ENCODE data around the gene ADGRE2.
"Not testable (repeated sequence)": the region's sequence is repeated elsewhere in the genome, so short reads cannot be mapped to it uniquely, and the experiment has no call there.

Gene ADGRE2

GRCh38 chr19:14809272-14810057 lies 31.1 kb upstream of the ADGRE2 start:
- no peak for DNase-seq (ENCODE audit: low read depth)
- no peak overlapping the region for H3K4me3 ChIP-seq (ENCODE audit: low read depth, low read length)
- no peak for TF ChIP-seq CTCF (IDR thresholded peaks at IDR 0.05; ENCODE audit: low read depth, low read length, missing control alignments)
- in situ Hi-C loops (cut with HindIII; ENCODE audit: low sequenced_read_pairs): no loop called here

GRCh38 chr19:14804765-14805164 lies 26.4 kb upstream of the ADGRE2 start:
- H3K4me3 ChIP-seq (ENCODE audit: low read depth, low read length): no peak overlapping the region
- no peak for TF ChIP-seq CTCF (IDR thresholded peaks at IDR 0.05; ENCODE audit: low read depth, low read length, missing control alignments)
- in situ Hi-C loops (cut with HindIII; ENCODE audit: low sequenced_read_pairs): no loop called here
- DNase-seq (ENCODE audit: low read depth): no peak

GRCh38 chr19:14798760-14799159 lies 20.4 kb upstream of the ADGRE2 start:
- no peak for TF ChIP-seq CTCF (IDR thresholded peaks at IDR 0.05; ENCODE audit: low read depth, low read length, missing control alignments)
- DNase-seq (ENCODE audit: low read depth): no peak
- in situ Hi-C loops (cut with HindIII; ENCODE audit: low sequenced_read_pairs): no loop called here
- no peak overlapping the region for H3K4me3 ChIP-seq (ENCODE audit: low read depth, low read length)

GRCh38 chr19:14796021-14796420 lies 17.7 kb upstream of the ADGRE2 start:
- in situ Hi-C loops (cut with HindIII; ENCODE audit: low sequenced_read_pairs): no loop called here
- H3K4me3 ChIP-seq (ENCODE audit: low read depth, low read length): no peak overlapping the region
- DNase-seq (ENCODE audit: low read depth): no peak
- no peak for TF ChIP-seq CTCF (IDR thresholded peaks at IDR 0.05; ENCODE audit: low read depth, low read length, missing control alignments)

- no peak for DNase-seq (ENCODE audit: low read depth)
- TF ChIP-seq CTCF (IDR thresholded peaks at IDR 0.05; ENCODE audit: low read depth, low read length, missing control alignments): no peak
- in situ Hi-C loops (cut with HindIII; ENCODE audit: low sequenced_read_pairs): no loop called here
Measured at GRCh38 chr19:14795078-14795721, 16.8 kb upstream of the ADGRE2 start.

GRCh38 chr19:14792250-14792649 lies 13.9 kb upstream of the ADGRE2 start:
- DNase-seq (ENCODE audit: low read depth); in situ Hi-C loops (cut with HindIII; ENCODE audit: low sequenced_read_pairs); H3K4me3 ChIP-seq (ENCODE audit: low read depth, low read length): not testable (repeated sequence)

More at GRCh38 chr19:14795078-14795721, 16.8 kb upstream of the ADGRE2 start:
- H3K4me3 ChIP-seq (ENCODE audit: low read depth, low read length): no peak overlapping the region

GRCh38 chr19:14786421-14786851 lies 8.1 kb upstream of the ADGRE2 start:
- DNase-seq (ENCODE audit: low read depth): no peak
- H3K4me3 ChIP-seq (ENCODE audit: low read depth, low read length): no peak overlapping the region
- in situ Hi-C loops (cut with HindIII; ENCODE audit: low sequenced_read_pairs): no loop called here
- peak; percentile 21 for TF ChIP-seq CTCF (IDR thresholded peaks at IDR 0.05; ENCODE audit: low read depth, low read length, missing control alignments)

- in situ Hi-C loops (cut with HindIII; ENCODE audit: low sequenced_read_pairs); DNase-seq (ENCODE audit: low read depth); H3K4me3 ChIP-seq (ENCODE audit: low read depth, low read length): not testable (repeated sequence)
Measured at GRCh38 chr19:14785102-14785793, 6.9 kb upstream of the ADGRE2 start.

- in situ Hi-C loops (cut with HindIII; ENCODE audit: low sequenced_read_pairs); H3K4me3 ChIP-seq (ENCODE audit: low read depth, low read length); DNase-seq (ENCODE audit: low read depth): not testable (repeated sequence)
Measured at GRCh38 chr19:14784730-14785101, 6.4 kb upstream of the ADGRE2 start.

Measured in astrocyte of the cerebellum (primary cell).